GM18870 (cell line): Measurements from ENCODE around the gene NTSR2.

Experiments
- ATAC-seq: cut with Tn5 transposase; IDR thresholded peaks from one replicate; pipeline ENCODE4 v1.9.1; 2021; ENCODE audit warnings: moderate library complexity; ENCODE audit not compliant: unreplicated experiment

NTSR2 gene

GRCh38 chr2:11658208-11659114, 11.5 kb downstream of the NTSR2 start:
- ATAC-seq: no peak

- ATAC-seq: no peak
These were observed 12.3 kb downstream of the NTSR2 start for GRCh38 chr2:11657646-11658045.

- no peak for ATAC-seq
These were observed 12.8 kb downstream of the NTSR2 start for GRCh38 chr2:11657195-11657594.

- ATAC-seq: no peak
These were observed 13.3 kb downstream of the NTSR2 start for GRCh38 chr2:11656671-11657101.

GRCh38 chr2:11656252-11656651, 13.7 kb downstream of the NTSR2 start:
- ATAC-seq: no peak

- ATAC-seq: no peak
These were observed 14.5 kb downstream of the NTSR2 start for GRCh38 chr2:11655495-11655894.

GRCh38 chr2:11652553-11652952, 17.4 kb downstream of the NTSR2 start:
- ATAC-seq: no peak

DNA sequence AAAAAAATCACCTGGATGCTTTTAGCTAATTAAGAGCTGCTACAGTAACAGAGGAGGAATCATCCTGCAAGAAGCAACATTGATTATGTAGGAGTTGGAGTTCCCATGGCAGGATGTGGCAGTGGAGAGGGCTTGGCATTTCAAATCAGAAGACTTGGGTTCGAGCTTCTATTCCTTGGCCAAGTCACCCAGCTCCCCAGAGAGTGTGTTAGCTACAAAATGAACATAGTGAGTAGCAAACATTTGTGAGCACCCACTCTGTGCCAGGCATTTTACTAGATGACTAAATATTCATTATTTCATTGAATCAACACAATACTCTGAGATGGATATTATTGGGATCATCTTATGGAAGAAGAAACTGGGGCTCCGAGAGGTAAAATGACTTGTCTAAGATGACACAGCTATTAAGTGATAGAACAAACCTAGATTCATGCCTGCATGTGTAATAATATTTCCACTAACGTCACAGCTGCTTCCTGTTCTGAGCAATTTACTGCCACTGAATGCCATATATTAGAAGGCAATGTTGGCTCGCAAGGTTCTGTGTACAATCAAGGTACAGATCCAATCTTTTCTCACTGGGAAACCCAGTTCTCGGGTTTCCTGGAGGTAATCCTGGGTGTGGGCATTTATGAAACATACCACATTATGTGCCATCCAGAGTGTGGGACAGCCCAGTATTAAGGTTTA, 18.0 kb downstream of the NTSR2 start:
- ATAC-seq: no peak

DNA sequence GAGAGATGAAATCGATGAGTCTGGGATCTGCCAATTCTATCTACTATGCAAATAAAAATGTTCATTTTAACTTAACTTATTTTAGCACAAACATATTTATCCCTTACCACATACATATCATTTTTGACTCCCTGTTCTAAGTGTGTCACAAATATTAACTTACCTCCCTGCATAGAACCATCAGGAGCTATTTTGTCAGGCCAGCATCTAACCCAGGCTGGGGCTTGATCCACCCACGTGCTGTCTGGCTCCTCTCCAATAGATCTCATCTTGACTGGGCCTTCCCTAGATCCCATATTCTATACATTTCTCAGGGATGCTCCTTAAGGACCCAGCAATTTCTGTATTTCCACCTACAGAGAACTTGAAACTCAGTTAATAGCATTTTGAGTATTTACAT, 20.9 kb downstream of the NTSR2 start:
- no peak for ATAC-seq

- ATAC-seq: no peak
These were observed 22.0 kb downstream of the NTSR2 start for GRCh38 chr2:11647834-11648600.

- no peak for ATAC-seq
These were observed 23.5 kb downstream of the NTSR2 start for GRCh38 chr2:11646530-11646929.

DNA sequence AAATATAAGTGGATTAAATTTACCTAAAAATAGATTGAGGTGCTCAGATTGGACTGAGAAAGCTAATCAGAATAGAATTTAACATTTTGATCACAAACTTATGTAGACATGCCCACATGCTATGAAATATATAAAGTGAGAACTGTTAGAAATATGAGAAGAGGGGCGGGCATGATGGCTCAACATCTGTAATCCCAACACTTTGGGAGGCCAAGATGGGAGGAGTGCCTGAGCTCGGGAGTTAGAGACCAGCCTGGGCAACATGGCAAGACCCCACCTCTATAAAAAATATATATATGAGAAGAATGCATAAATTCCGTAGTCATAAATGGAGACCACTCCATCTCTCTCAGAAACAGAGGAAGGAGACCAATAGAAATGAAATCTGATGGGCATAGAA, 25.7 kb downstream of the NTSR2 start:
- no peak for ATAC-seq

- no peak for ATAC-seq
These were observed 27.0 kb downstream of the NTSR2 start for GRCh38 chr2:11642972-11643371.

DNA sequence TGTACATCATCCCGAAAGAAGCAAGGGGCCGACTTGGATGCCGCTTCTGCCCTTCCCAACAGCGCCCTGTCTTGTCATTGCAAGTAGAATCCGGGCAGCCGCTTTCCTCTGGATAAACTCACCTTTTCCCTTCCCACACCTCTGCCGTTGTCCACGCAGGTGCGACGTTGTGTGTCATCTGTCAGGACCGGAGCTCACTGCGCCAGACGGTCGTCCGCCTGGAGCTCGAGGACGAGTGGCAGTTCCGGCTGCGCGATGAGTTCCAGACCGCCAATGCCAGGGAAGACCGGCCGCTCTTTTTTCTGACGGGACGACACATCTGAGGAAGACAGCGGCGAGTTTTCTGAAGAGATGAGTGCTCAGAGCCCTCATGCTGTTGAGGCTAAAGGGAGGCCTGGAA, 29.9 kb downstream of the NTSR2 start:
- no peak for ATAC-seq

GRCh38 chr2:11639503-11639902, 30.5 kb downstream of the NTSR2 start:
- ATAC-seq: no peak

- no peak for ATAC-seq
These were observed 32.4 kb downstream of the NTSR2 start for GRCh38 chr2:11637546-11637945.

GRCh38 chr2:11636593-11637295, 33.3 kb downstream of the NTSR2 start:
- no peak for ATAC-seq

- ATAC-seq: no peak
These were observed 34.9 kb downstream of the NTSR2 start for GRCh38 chr2:11635141-11635540.

GRCh38 chr2:11634584-11634983, 35.4 kb downstream of the NTSR2 start:
- ATAC-seq: no peak

- ATAC-seq: no peak
These were observed 36.0 kb downstream of the NTSR2 start for GRCh38 chr2:11633923-11634478.

- no peak for ATAC-seq
These were observed 38.5 kb downstream of the NTSR2 start for GRCh38 chr2:11631462-11631861.
